Progenitor cell of endocrine pancreas (in vitro differentiated cells): Measurements from ENCODE around the gene ZSCAN2. TPM values are rescaled to one million over a fixed set of nuclear protein-coding genes. Genes with fewer than 3 reads are reported as not detected.

ENCODE experiments used
- DNase-seq: peaks from one replicate; pipeline ENCODE4 v3.0.0; 2021; ENCODE audit warnings: low spot score; ENCODE audit not compliant: unreplicated experiment
- H3K27ac Mint-ChIP-seq: 2 replicates; pipeline ENCODE4 v1.8.0; 2021; ENCODE audit warnings: mild to moderate bottlenecking, moderate library complexity, mixed read lengths
- H3K27me3 Mint-ChIP-seq: 2 replicates; pipeline ENCODE4 v1.8.0; 2021; ENCODE audit warnings: mixed read lengths
- H3K36me3 Mint-ChIP-seq: 2 replicates; pipeline ENCODE4 v1.8.0; 2022; ENCODE audit warnings: mixed read lengths; ENCODE audit not compliant: insufficient read depth
- H3K4me1 Mint-ChIP-seq: 2 replicates; pipeline ENCODE4 v1.8.0; 2021; ENCODE audit warnings: low read depth, mixed read lengths
- H3K4me3 Mint-ChIP-seq: 2 replicates; pipeline ENCODE4 v1.8.0; 2021; ENCODE audit warnings: low read depth, mild to moderate bottlenecking, moderate library complexity, mixed read lengths
- H3K9me3 Mint-ChIP-seq: 2 replicates; pipeline ENCODE4 v1.8.0; 2021; ENCODE audit warnings: low read depth, mixed read lengths
- total RNA-seq: library from RNA; stranded (reverse); gene quantifications from 2 replicates; pipeline ENCODE4 v1.2.1, GENCODE V29; 2021
- TF ChIP-seq, protein P1 (sequence below): fragments of 200-600 bp; sonication (generic); IDR thresholded peaks from one replicate; pipeline ENCODE4 v1.5.0; 2021; ENCODE audit warnings: antibody characterized with exemption, mild to moderate bottlenecking; ENCODE audit not compliant: unreplicated experiment

ZSCAN2 gene
- total RNA-seq, 1 donor from 2014 or later, result 44.6 TPM

DNA sequence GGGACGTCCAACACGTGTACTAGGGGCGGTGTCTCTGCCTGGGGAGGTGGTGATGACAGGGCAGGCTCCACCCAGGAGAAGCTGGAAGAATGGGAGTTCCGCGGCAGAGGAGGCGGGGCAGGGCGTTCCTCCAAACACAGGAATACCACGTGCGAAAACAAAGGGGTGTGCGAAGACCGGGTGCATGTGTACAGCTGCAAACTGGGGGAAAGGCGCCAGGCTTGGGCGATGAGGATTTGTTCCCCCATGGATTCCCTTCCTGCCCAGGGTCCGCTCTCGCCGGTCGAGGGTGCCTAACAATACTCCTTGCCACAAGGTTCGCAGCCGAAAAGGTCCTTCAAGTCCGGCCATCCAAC lies 500 bp upstream of the ZSCAN2 start:
- DNase-seq, result peak; percentile 26
- Mint-ChIP-seq H3K27me3 (no peaks in the 10 kb centered on the region), H3K4me3 (peak overlapping the region; percentile 94), H3K9me3 (no peaks in the 10 kb centered on the region), H3K4me1 (peaks cover 18% of the 10 kb centered on the region), H3K27ac (peak overlapping the region; percentile 97), H3K36me3 (peaks cover 15% of the 10 kb centered on the region)
- TF ChIP-seq, protein P1, sequence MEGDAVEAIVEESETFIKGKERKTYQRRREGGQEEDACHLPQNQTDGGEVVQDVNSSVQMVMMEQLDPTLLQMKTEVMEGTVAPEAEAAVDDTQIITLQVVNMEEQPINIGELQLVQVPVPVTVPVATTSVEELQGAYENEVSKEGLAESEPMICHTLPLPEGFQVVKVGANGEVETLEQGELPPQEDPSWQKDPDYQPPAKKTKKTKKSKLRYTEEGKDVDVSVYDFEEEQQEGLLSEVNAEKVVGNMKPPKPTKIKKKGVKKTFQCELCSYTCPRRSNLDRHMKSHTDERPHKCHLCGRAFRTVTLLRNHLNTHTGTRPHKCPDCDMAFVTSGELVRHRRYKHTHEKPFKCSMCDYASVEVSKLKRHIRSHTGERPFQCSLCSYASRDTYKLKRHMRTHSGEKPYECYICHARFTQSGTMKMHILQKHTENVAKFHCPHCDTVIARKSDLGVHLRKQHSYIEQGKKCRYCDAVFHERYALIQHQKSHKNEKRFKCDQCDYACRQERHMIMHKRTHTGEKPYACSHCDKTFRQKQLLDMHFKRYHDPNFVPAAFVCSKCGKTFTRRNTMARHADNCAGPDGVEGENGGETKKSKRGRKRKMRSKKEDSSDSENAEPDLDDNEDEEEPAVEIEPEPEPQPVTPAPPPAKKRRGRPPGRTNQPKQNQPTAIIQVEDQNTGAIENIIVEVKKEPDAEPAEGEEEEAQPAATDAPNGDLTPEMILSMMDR, result no peak

DNA sequence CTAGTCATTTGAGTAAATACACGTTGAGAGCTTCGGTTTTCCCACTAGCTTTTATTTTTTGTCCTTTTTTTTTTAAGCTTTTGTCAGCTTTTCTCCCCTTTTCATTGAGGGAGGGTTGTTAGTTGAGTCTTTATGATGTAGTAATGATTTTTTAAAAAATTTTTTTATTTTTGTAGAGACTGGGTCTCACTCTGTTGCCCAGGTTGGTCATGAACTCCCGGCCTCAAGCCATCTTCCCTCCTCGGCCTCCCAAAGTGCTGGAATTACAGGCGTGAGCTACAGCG lies 688 bp downstream of the ZSCAN2 start:
- Mint-ChIP-seq H3K27ac (peak overlapping the region; percentile 97), H3K4me3 (peak overlapping the region; percentile 94), H3K4me1 (peaks cover 29% of the 10 kb centered on the region), H3K9me3 (no peaks in the 10 kb centered on the region), H3K36me3 (peaks cover 17% of the 10 kb centered on the region), H3K27me3 (no peaks in the 10 kb centered on the region)
- TF ChIP-seq, protein P1, result no peak
- DNase-seq, result no peak

- H3K4me3 Mint-ChIP-seq, result peak overlapping the region; percentile 68
- TF ChIP-seq, protein P1, result no peak
- H3K27me3 Mint-ChIP-seq, result no peaks in the 10 kb centered on the region
- no peak for DNase-seq
- no peaks in the 10 kb centered on the region for H3K9me3 Mint-ChIP-seq
- H3K27ac Mint-ChIP-seq, result peak overlapping the region; percentile 8
- peaks cover 25% of the 10 kb centered on the region for H3K36me3 Mint-ChIP-seq
- H3K4me1 Mint-ChIP-seq, result peaks cover 46% of the 10 kb centered on the region
Measured at GRCh38 chr15:84603630-84604379, 3.0 kb downstream of the ZSCAN2 start.

DNA sequence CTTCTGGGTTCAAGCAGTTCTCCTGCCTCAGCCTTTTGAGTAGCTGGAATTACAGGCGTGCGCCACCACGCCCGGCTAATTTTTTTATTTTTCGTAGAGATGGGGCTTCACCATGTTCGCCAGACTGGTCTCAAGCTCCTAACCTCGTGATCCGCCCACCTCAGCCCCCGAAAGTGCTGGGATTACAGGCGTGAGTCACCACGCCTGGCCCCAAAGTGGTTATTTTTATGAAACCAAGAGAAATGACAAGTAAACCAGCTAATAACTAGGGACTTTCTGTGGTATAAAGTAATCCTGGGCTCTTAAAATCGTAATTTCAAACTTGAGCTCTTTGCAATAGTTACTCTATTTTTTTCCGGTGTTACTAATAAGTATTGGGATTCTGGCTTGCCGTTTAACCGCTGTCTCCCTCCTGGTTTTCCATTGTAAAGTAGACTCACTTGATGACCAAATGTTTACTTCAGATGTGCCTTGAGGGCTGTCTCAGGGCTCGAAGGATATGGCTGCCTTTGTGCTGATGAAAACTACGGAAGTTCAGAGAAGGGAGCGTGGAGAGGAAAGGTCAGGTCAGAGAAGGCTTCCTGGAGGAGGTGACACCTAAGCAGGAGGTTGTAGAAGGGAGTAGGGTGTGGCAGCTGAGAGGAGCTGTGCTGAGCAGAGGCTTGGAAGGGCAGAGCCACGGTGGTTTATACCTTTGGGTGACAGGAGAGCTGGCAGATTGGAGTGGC lies 4.2 kb downstream of the ZSCAN2 start:
- Mint-ChIP-seq H3K36me3 (peaks cover 31% of the 10 kb centered on the region), H3K4me3 (peak overlapping the region; percentile 16), H3K4me1 (peaks cover 52% of the 10 kb centered on the region), H3K27ac (peak overlapping the region; percentile 76), H3K27me3 (no peaks in the 10 kb centered on the region), H3K9me3 (no peaks in the 10 kb centered on the region)
- TF ChIP-seq, protein P1, result no peak
- no peak for DNase-seq

- Mint-ChIP-seq H3K36me3 (peaks cover 33% of the 10 kb centered on the region), H3K27me3 (no peaks in the 10 kb centered on the region), H3K9me3 (no peaks in the 10 kb centered on the region), H3K27ac (no peak overlapping the region), H3K4me3 (peak overlapping the region; percentile 17), H3K4me1 (peaks cover 52% of the 10 kb centered on the region)
- TF ChIP-seq, protein P1, result no peak
- DNase-seq, result no peak
Measured at GRCh38 chr15:84605554-84605882, 4.7 kb downstream of the ZSCAN2 start.
